ENCODE results near the gene NEK10. TPM values are rescaled to one million over a fixed set of nuclear protein-coding genes. Genes with fewer than 3 reads are reported as not detected.

Gene NEK10
- total and polyA plus RNA-seq, 2 of the 13 experiments (the other 11 are each of a cell fraction or from before 2014, with no cell fraction given): 2.8 to 14.2 TPM

DNA sequence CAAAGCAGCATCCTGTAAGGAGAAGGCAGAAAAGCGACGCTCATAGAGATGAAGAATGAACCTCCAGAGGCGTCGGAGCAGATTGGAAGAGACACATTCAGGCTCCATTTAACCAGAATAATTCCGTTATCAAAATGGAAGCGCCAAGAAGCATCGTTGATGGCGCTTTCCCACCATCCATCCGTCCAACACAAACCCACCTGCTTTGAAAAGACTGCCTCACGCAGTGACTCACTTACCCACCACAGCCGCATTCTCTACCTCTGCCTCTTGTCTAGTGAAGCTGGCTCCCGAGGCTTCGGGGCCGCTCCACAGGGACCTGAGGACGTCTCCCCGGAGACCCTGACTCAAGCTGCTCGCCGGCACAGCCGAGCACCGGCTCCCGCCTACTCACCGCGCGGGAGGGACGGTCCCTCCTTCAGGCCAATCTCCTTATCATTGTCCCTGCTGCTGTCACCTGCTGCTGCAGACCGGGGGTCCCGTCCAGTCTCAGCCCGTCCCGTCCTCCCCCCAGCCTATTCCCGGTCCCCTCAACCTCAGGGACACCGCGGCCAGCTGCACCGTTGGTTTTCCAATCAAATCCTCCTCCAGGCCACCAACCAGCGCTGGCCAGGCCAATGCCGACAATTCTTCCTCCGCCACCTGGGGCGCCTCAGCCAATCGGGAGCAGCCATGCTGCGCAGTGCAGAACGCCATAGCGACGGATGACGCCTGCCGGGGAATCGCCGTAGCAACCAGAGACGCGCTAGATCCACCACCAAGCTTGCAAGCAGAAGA, at the start of gene NEK10 (continued):
- TF ChIP-seq ZNF350 (CRISPR knock-in tag; IDR thresholded peaks at IDR 0.05; ENCODE audit: borderline replicate concordance, low read depth) (peak; percentile 68; the same call in 1 of the 2 replicates), ZNF614 (CRISPR knock-in tag; IDR thresholded peaks at IDR 0.05; ENCODE audit: borderline replicate concordance) (peak; percentile 59; the same call in 1 of the 2 replicates), ZNF589 (CRISPR knock-in tag; conservative IDR thresholded peaks at IDR 0.05) (0 out of 2 replicates have a peak, but pooled peaks have one; percentile 32), MAFF (IDR thresholded peaks at IDR 0.05; ENCODE audit: low read depth, low read length) (no peak), PHF5A (CRISPR knock-in tag; IDR thresholded peaks at IDR 0.05; ENCODE audit: low read depth, unreplicated experiment) (no peak), MAFG (CRISPR knock-in tag; IDR thresholded peaks at IDR 0.05) (no peak), ELF4 (CRISPR knock-in tag; IDR thresholded peaks at IDR 0.05; ENCODE audit: borderline replicate concordance) (no peak), SAP130 (CRISPR knock-in tag; IDR thresholded peaks at IDR 0.05; ENCODE audit: low read depth) (peak; percentile 100), ZMYM4 (CRISPR knock-in tag; IDR thresholded peaks at IDR 0.05) (peak; percentile 86), ARNT (IDR thresholded peaks at IDR 0.05) (no peak), KDM5A (IDR thresholded peaks at IDR 0.05; ENCODE audit: borderline replicate concordance, low read length) (peak; percentile 65), SP140L (CRISPR knock-in tag; IDR thresholded peaks at IDR 0.05; ENCODE audit: borderline replicate concordance) (no peak), ZFP36L1 (CRISPR knock-in tag; IDR thresholded peaks at IDR 0.05) (0 out of 2 replicates have a peak, but pooled peaks have one; percentile 40), SMAD3 (CRISPR knock-in tag; IDR thresholded peaks at IDR 0.05) (no peak), PAF1 (CRISPR knock-in tag; IDR thresholded peaks at IDR 0.05) (no peak), PPARG (CRISPR knock-in tag; conservative IDR thresholded peaks at IDR 0.05) (no peak), ZNF629 (CRISPR knock-in tag; conservative IDR thresholded peaks at IDR 0.05) (no peak), SOX5 (CRISPR knock-in tag; IDR thresholded peaks at IDR 0.05; ENCODE audit: borderline replicate concordance) (no peak)
- TF ChIP-seq, protein P1, sequence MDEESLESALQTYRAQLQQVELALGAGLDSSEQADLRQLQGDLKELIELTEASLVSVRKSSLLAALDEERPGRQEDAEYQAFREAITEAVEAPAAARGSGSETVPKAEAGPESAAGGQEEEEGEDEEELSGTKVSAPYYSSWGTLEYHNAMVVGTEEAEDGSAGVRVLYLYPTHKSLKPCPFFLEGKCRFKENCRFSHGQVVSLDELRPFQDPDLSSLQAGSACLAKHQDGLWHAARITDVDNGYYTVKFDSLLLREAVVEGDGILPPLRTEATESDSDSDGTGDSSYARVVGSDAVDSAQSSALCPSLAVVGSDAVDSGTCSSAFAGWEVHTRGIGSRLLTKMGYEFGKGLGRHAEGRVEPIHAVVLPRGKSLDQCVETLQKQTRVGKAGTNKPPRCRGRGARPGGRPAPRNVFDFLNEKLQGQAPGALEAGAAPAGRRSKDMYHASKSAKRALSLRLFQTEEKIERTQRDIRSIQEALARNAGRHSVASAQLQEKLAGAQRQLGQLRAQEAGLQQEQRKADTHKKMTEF (CRISPR knock-in tag; IDR thresholded peaks at IDR 0.05): 0 out of 2 replicates have a peak, but pooled peaks have one; percentile 28
- TF ChIP-seq, protein P2, sequence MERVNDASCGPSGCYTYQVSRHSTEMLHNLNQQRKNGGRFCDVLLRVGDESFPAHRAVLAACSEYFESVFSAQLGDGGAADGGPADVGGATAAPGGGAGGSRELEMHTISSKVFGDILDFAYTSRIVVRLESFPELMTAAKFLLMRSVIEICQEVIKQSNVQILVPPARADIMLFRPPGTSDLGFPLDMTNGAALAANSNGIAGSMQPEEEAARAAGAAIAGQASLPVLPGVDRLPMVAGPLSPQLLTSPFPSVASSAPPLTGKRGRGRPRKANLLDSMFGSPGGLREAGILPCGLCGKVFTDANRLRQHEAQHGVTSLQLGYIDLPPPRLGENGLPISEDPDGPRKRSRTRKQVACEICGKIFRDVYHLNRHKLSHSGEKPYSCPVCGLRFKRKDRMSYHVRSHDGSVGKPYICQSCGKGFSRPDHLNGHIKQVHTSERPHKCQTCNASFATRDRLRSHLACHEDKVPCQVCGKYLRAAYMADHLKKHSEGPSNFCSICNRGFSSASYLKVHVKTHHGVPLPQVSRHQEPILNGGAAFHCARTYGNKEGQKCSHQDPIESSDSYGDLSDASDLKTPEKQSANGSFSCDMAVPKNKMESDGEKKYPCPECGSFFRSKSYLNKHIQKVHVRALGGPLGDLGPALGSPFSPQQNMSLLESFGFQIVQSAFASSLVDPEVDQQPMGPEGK (CRISPR knock-in tag; IDR thresholded peaks at IDR 0.05): peak; percentile 72
- TF ChIP-seq, protein P3, sequence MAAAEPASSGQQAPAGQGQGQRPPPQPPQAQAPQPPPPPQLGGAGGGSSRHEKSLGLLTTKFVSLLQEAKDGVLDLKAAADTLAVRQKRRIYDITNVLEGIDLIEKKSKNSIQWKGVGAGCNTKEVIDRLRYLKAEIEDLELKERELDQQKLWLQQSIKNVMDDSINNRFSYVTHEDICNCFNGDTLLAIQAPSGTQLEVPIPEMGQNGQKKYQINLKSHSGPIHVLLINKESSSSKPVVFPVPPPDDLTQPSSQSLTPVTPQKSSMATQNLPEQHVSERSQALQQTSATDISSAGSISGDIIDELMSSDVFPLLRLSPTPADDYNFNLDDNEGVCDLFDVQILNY (CRISPR knock-in tag; conservative IDR thresholded peaks at IDR 0.05): 0 out of 2 replicates have a peak, but pooled peaks have one; percentile 36
- TF ChIP-seq, protein P4, sequence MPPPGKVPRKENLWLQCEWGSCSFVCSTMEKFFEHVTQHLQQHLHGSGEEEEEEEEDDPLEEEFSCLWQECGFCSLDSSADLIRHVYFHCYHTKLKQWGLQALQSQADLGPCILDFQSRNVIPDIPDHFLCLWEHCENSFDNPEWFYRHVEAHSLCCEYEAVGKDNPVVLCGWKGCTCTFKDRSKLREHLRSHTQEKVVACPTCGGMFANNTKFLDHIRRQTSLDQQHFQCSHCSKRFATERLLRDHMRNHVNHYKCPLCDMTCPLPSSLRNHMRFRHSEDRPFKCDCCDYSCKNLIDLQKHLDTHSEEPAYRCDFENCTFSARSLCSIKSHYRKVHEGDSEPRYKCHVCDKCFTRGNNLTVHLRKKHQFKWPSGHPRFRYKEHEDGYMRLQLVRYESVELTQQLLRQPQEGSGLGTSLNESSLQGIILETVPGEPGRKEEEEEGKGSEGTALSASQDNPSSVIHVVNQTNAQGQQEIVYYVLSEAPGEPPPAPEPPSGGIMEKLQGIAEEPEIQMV (CRISPR knock-in tag; IDR thresholded peaks at IDR 0.05; ENCODE audit: low read depth): no peak
- TF ChIP-seq, protein P5, sequence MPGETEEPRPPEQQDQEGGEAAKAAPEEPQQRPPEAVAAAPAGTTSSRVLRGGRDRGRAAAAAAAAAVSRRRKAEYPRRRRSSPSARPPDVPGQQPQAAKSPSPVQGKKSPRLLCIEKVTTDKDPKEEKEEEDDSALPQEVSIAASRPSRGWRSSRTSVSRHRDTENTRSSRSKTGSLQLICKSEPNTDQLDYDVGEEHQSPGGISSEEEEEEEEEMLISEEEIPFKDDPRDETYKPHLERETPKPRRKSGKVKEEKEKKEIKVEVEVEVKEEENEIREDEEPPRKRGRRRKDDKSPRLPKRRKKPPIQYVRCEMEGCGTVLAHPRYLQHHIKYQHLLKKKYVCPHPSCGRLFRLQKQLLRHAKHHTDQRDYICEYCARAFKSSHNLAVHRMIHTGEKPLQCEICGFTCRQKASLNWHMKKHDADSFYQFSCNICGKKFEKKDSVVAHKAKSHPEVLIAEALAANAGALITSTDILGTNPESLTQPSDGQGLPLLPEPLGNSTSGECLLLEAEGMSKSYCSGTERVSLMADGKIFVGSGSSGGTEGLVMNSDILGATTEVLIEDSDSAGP (CRISPR knock-in tag; IDR thresholded peaks at IDR 0.05; ENCODE audit: borderline replicate concordance): peak; percentile 43; the same call in 1 of the 2 replicates

All from HepG2 (cell line).